NCI-H345 treated with DMSO at 0.1 percent for 48 hours (cell line): ENCODE data around the gene TMED1.

Source experiments
- DNase-seq: peaks from one replicate; lab custom pipeline; 2025; ENCODE audit not compliant: unreplicated experiment; lab: John Stamatoyannopoulos, UW

The TMED1 gene

DNA sequence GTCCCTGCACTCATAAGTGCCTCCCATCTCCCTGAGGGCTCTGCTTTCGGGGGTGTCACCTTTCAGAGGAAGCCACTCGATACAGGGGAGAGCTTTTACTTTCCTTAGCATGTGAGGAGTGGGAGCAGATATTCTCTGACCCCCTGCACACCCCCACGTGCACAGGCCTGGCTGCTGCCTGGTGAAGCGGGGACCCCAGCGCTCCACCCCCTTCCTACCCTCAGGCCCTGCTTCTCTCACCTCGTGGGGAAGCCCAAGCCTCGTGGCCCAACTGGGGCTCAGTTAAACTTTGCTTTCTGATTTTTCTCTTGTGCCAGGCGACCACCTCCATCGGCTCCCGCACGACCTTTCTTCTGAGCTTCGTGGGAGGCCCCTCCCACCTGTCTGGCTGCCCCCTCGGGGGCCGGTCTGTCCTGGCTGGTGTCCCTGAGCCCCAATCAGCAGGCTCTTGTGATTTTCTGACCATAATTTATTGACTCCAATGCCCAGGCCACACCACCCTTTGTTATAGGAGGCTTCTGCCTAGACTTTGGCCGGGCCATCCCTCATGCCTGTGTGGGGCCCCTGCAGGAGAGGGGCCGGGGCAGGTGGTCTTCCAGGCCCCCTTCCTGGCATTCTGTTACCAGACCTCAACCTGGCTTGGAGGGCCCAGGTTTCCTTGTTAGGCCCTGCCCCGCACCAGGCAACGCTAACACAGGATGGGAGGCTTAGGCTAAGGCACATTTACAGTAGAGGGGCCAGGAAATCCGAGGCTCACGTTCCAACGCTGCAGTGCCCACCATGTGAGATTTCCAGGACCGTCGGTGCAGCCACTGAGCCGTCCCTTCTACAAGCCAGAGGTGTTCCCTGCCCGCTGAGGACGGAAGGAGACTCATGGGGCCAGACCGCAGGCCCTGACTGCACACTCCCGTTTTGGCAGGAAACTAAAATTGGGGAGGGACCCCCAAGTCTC lies 3.7 kb downstream of the TMED1 start:
- no peak for DNase-seq

- no peak for DNase-seq
Observed at GRCh38 chr19:10830931-10831779, 4.9 kb downstream of the TMED1 start.

DNA sequence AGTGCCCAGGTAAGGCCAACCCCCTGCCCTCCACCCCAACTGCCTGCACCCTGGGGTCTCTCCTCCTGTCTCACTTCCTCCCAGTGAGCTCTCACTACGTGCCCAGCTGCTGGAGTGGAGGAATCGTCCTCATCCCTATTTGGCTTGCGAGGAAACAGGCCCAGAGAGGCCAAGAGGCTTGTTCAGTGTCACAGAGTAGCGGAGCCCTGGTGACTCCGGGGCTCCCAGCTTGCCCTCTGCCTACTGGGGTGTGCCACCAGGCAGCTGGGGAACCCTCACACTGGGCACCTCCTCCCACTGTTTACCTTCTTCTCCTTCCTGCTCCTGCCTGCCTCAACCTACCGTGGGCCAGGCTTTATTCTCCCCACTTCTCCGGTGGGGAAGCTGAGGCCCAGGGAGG lies 5.6 kb downstream of the TMED1 start:
- DNase-seq: no peak

GRCh38 chr19:10829967-10830366 lies 6.0 kb downstream of the TMED1 start:
- no peak for DNase-seq

GRCh38 chr19:10828981-10829821 lies 6.8 kb downstream of the TMED1 start:
- no peak for DNase-seq

DNA sequence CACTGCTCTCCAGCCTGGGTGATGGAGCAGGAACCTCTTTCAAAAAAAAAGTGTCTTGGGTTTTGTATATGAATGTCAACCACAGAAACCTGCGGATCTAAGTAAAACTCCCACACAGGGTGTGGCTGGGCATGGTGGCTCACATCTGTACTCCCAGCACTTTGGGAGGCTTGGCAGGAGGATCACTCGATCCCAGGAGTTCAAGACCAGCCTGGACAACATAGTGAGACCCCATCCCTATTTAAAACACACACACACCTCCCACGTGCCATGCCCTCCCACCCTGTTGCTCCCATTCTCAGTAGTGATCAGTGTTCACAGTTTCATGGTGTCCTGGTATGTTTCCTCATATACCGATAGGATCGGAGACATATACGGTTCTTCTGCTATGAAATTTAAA lies 9.2 kb downstream of the TMED1 start:
- DNase-seq: no peak

GRCh38 chr19:10826231-10826630 lies 9.8 kb downstream of the TMED1 start:
- no peak for DNase-seq

- no peak for DNase-seq
Observed at GRCh38 chr19:10823690-10824089, 12.3 kb downstream of the TMED1 start.

DNA sequence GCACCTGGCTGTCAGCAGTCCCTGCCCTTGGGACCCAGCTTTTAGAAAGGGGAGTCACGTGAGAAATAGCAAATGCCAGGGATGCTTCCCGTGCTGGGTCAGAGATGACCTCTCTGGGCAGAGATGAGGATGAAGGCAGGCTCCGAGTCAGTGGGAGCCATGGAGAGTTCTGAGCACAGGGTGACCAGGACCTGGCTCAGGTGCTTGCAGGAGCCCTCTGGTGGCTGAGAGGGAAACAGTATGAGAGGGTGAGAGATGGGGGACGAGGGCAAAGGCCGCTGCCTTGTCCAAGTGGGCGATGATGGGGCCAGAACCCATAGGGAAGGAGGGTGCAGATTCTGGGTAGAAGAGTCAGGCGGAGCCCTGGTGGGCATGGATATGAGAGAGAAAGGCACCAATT lies 15.8 kb downstream of the TMED1 start:
- DNase-seq: no peak

GRCh38 chr19:10819124-10820060 lies 16.6 kb downstream of the TMED1 start:
- DNase-seq: no peak

- no peak for DNase-seq
Observed at GRCh38 chr19:10818301-10819123, 17.5 kb downstream of the TMED1 start.

GRCh38 chr19:10817291-10818038 lies 18.5 kb downstream of the TMED1 start:
- DNase-seq: no peak

DNA sequence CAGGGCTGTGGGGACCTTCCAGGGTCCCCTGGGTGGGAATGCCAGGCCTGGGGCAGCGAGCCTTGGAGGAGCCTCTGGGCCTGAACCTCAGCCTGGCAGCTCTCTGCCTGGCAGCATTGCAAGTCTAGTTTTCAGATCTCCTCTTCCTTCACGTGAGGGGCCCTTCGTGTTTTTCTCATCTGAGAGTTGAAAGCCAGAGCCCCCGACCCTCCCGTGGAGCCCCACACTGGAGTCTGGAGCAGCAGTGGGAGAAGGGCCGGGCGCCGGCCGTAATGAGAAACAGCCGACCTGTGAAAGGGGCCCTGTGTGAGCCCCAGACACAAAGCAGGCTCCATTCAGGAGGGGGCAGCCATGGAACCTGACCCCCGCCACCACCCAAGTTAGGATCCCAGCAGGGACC lies 19.3 kb downstream of the TMED1 start:
- no peak for DNase-seq

- DNase-seq: no peak
Observed at GRCh38 chr19:10815969-10816644, 19.9 kb downstream of the TMED1 start.

GRCh38 chr19:10815007-10815536 lies 20.9 kb downstream of the TMED1 start:
- no peak for DNase-seq

DNA sequence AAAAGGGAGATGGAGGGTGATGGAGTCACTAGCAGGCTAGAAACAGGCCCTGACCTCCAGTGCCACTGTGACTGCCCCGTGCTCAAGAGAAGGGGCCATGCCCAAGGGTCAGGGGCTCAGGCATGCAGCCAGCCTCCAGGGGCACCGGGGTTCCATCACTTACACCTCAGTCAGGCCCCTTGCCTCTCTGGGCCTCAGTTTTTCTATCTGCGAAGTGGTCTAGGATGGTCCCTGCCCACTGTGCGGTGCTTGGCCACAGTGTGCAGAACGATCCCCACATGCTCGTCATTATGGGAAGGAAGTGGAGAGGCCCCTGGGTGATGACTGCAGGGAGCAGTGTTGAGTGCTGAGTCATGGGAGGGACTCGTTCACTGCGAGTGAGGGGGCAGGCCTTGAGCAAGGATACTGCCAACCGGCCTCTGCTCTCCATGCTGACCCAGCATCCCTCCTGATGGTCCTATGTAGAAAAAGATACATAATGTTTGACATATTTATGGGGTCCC lies 23.1 kb downstream of the TMED1 start:
- no peak for DNase-seq

DNA sequence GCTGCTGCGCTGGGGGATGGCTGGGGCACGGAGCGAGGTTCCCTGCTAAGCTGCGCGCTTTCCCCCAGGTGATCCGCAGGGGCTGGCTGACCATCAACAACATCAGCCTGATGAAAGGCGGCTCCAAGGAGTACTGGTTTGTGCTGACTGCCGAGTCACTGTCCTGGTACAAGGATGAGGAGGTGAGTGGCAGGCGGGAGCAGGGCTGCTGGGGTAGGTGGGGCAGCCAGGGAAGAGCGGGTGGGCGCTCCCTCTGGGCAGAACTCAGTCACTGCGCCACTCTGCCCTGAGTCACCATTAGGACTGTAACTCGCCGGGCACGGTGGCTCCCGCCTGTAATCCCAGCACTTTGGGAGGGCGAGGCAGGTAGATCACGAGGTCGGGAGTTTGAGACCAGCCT lies 23.8 kb downstream of the TMED1 start:
- no peak for DNase-seq
